H1 (cell line): ENCODE data around the gene SLCO2A1. TPM values are rescaled to one million over a fixed set of nuclear protein-coding genes. Genes with fewer than 3 reads are reported as not detected.

Experiments used
- CTCF ChIA-PET: fragments of 300-600 bp; sonication (Branson Sonifier 250); formaldehyde crosslinking; loops from one replicate; lab custom pipeline; 2021; ENCODE audit not compliant: partially characterized antibody; lab: Charles Lee
- POLR2A ChIA-PET: fragments of 300-600 bp; sonication (Branson Sonifier 250); formaldehyde crosslinking; loops from one replicate; lab custom pipeline; 2021; ENCODE audit warnings: inconsistent platforms; ENCODE audit not compliant: partially characterized antibody; lab: Charles Lee
- DNase-seq, 2 experiments: peaks; one replicate each; pipeline versions ENCODE4 v3.0.0 to v3.0.0-alpha.2; 2010 to 2022; ENCODE audit warnings: low spot score in 2 of 2, low read depth in 1 of 2, mixed read lengths in 1 of 2
- FAIRE-seq: peaks from 2 replicates; lab custom pipeline; 2011; peaks lifted over from hg19 to GRCh38; lab: Jason Lieb, UNC
- H2AFZ ChIP-seq: 2 replicates; pipeline ENCODE4 v1.8.1; 2012; ENCODE audit warnings: low read length, inconsistent platforms
- H2AK5ac ChIP-seq: 2 replicates; pipeline ENCODE4 v1.6.1; 2013; ENCODE audit warnings: low read depth, low read length
- H2BK120ac ChIP-seq: replicated peaks from 2 replicates; pipeline ENCODE3; 2013; ENCODE audit warnings: low read depth, low read length, inconsistent platforms
- H2BK12ac ChIP-seq: 2 replicates; pipeline ENCODE4 v1.6.1; 2013; ENCODE audit warnings: low read depth, low read length
- H2BK15ac ChIP-seq: 2 replicates; pipeline ENCODE4 v1.6.1; 2013; ENCODE audit warnings: low read length
- H2BK20ac ChIP-seq: 2 replicates; pipeline ENCODE4 v1.6.1; 2013; ENCODE audit warnings: low read length
- H2BK5ac ChIP-seq: 2 replicates; pipeline ENCODE4 v1.6.1; 2013; ENCODE audit warnings: low read depth, low read length
- H3K14ac ChIP-seq: 2 replicates; pipeline ENCODE4 v1.6.1; 2013; ENCODE audit warnings: inconsistent platforms; ENCODE audit not compliant: insufficient read length
- H3K18ac ChIP-seq: 2 replicates; pipeline ENCODE4 v1.6.1; 2013; ENCODE audit warnings: low read length; ENCODE audit errors: extremely low read depth
- H3K23ac ChIP-seq: 2 replicates; pipeline ENCODE4 v1.6.1; 2013; ENCODE audit warnings: inconsistent platforms; ENCODE audit not compliant: insufficient read length
- H3K23me2 ChIP-seq: 2 replicates; pipeline ENCODE4 v1.6.1; 2013; ENCODE audit warnings: low read depth, low read length
- H3K27ac ChIP-seq: 2 replicates; pipeline ENCODE4 v1.6.1; 2011; ENCODE audit warnings: low read depth, low read length, inconsistent platforms
- H3K27me3 ChIP-seq, 4 experiments: replicated peaks in 1 of 4; 1 replicate in 1 of 4; 2 replicates in 3 of 4; pipeline versions ENCODE4 v1.6.1 to v1.8.1; 2011 to 2013; ENCODE audit warnings: low read length in 3 of 4, mild to moderate bottlenecking in 3 of 4, inconsistent platforms in 2 of 4, mixed read lengths in 2 of 4, moderate library complexity in 1 of 4; ENCODE audit not compliant: control insufficient read depth in 3 of 4, insufficient read depth in 3 of 4; ENCODE audit errors: extremely low read depth in 1 of 4
- H3K36me3 ChIP-seq, 4 experiments: 2 replicates each; pipeline versions ENCODE4 v1.6.1 to v1.8.1; 2011 to 2013; ENCODE audit warnings: mild to moderate bottlenecking in 4 of 4, low read length in 3 of 4, moderate library complexity in 2 of 4, control low read depth in 1 of 4, inconsistent platforms in 1 of 4; ENCODE audit not compliant: insufficient read depth in 4 of 4, control insufficient read depth in 2 of 4
- H3K4ac ChIP-seq: replicated peaks from 2 replicates; pipeline ENCODE3; 2013; ENCODE audit warnings: low read length, low read depth, mixed read lengths, inconsistent platforms; ENCODE audit not compliant: insufficient read length
- H3K4me1 ChIP-seq, 4 experiments: replicated peaks in 1 of 4; 1 replicate in 1 of 4; 2 replicates in 3 of 4; pipeline versions ENCODE4 v1.6.1 to v1.8.1; 2011 to 2013; ENCODE audit warnings: low read length in 3 of 4, inconsistent platforms in 2 of 4, mixed read lengths in 1 of 4; ENCODE audit not compliant: insufficient read depth in 4 of 4, control insufficient read depth in 3 of 4
- H3K4me2 ChIP-seq, 2 experiments: 2 replicates each; pipeline versions ENCODE4 v1.6.1 to v1.8.1; 2011 to 2013; ENCODE audit warnings: low read depth in 2 of 2, low read length in 2 of 2, control low read depth in 1 of 2, inconsistent platforms in 1 of 2, mild to moderate bottlenecking in 1 of 2; ENCODE audit not compliant: insufficient read depth in 1 of 2
- H3K4me3 ChIP-seq, 4 experiments: fragments of 200-600, 300-600 bp in 1 of 4; sonication (generic), shearing (Covaris generic), sonication (Bioruptor Twin) in 1 of 4; 2 replicates each; pipeline versions ENCODE4 v1.5.1 to v1.8.1; 2011 to 2016; ENCODE audit warnings: low read length in 4 of 4, low read depth in 3 of 4, control low read depth in 2 of 4, inconsistent platforms in 2 of 4, mild to moderate bottlenecking in 2 of 4, mixed read lengths in 1 of 4, moderate library complexity in 1 of 4; ENCODE audit not compliant: insufficient read depth in 2 of 4; ENCODE audit errors: extremely low read depth in 1 of 4
- H3K56ac ChIP-seq: replicated peaks from 2 replicates; pipeline ENCODE3; 2013; ENCODE audit warnings: low read depth, mild to moderate bottlenecking, mixed read lengths, low read length, inconsistent platforms; ENCODE audit not compliant: insufficient read length
- H3K79me1 ChIP-seq: 2 replicates; pipeline ENCODE4 v1.6.1; 2013; ENCODE audit warnings: low read depth, low read length, control low read depth
- H3K79me2 ChIP-seq, 2 experiments: 2 replicates each; pipeline versions ENCODE4 v1.6.1 to v1.8.1; 2012 to 2013; ENCODE audit warnings: low read length in 2 of 2, mild to moderate bottlenecking in 2 of 2, inconsistent platforms in 1 of 2; ENCODE audit not compliant: insufficient read depth in 2 of 2, control insufficient read depth in 1 of 2
- H3K9ac ChIP-seq, 4 experiments: replicated peaks in 1 of 4; 1 replicate in 1 of 4; 2 replicates in 3 of 4; pipeline versions ENCODE4 v1.6.1 to v1.8.1; 2011 to 2013; ENCODE audit warnings: low read depth in 3 of 4, low read length in 3 of 4, control low read depth in 2 of 4, mild to moderate bottlenecking in 2 of 4, moderate library complexity in 2 of 4, inconsistent platforms in 1 of 4; ENCODE audit errors: extremely low read depth in 1 of 4
- H3K9me3 ChIP-seq, 2 experiments: 2 replicates each; pipeline versions ENCODE4 v1.6.1 to v1.8.1; 2012 to 2013; ENCODE audit warnings: mild to moderate bottlenecking in 2 of 2, moderate library complexity in 2 of 2, control low read depth in 1 of 2, inconsistent platforms in 1 of 2, low read depth in 1 of 2, low read length in 1 of 2, mixed read lengths in 1 of 2; ENCODE audit not compliant: insufficient read depth in 2 of 2
- H4K20me1 ChIP-seq, 2 experiments: replicated peaks in 1 of 2; 2 replicates each; pipeline versions ENCODE3 to v1.8.1; 2011 to 2013; ENCODE audit warnings: inconsistent platforms in 2 of 2, low read length in 2 of 2, mild to moderate bottlenecking in 1 of 2; ENCODE audit not compliant: insufficient read depth in 2 of 2, control insufficient read depth in 1 of 2
- H4K5ac ChIP-seq: 2 replicates; pipeline ENCODE4 v1.6.1; 2013; ENCODE audit warnings: low read length, low read depth, mixed read lengths, inconsistent platforms; ENCODE audit not compliant: insufficient read length
- H4K8ac ChIP-seq: 2 replicates; pipeline ENCODE4 v1.8.0; 2013; ENCODE audit warnings: mild to moderate bottlenecking, moderate library complexity, low read length, inconsistent platforms; ENCODE audit not compliant: insufficient read depth; ENCODE audit errors: extremely low read depth
- H4K91ac ChIP-seq: replicated peaks from 2 replicates; pipeline ENCODE3; 2013; ENCODE audit warnings: low read length, mixed read lengths, inconsistent platforms; ENCODE audit not compliant: insufficient read length
- CBX8 ChIP-seq: fragments of 300-800, 300-1000 bp; sonication (generic); IDR thresholded peaks from 2 replicates; pipeline ENCODE4 v1.7.1; 2016; ENCODE audit warnings: low read depth, low read length, borderline replicate concordance
- HDAC6 ChIP-seq: IDR thresholded peaks from one replicate; pipeline ENCODE4 v1.7.1; 2012; ENCODE audit warnings: low read depth, mild to moderate bottlenecking, inconsistent platforms, low read length, moderate library complexity
- KDM4A ChIP-seq: IDR thresholded peaks from one replicate; pipeline ENCODE4 v1.7.1; 2012; ENCODE audit warnings: low read depth, mild to moderate bottlenecking, moderate library complexity, low read length, inconsistent platforms; ENCODE audit not compliant: severe bottlenecking
- MAFK ChIP-seq: IDR thresholded peaks from 2 replicates; pipeline ENCODE4 v1.6.1; 2012; ENCODE audit warnings: low read depth, mild to moderate bottlenecking, improper control_type of control experiment, low read length
- NRF1 ChIP-seq: IDR thresholded peaks from 2 replicates; pipeline ENCODE4 v1.6.1; 2011; ENCODE audit warnings: mild to moderate bottlenecking, low read depth, low read length, improper control_type of control experiment
- RAD21 ChIP-seq, 2 experiments: IDR thresholded peaks in 1 of 2; conservative IDR thresholded peaks in 1 of 2; 2 replicates each; pipeline ENCODE4 v1.6.1; 2011; ENCODE audit warnings: low read depth in 2 of 2, low read length in 2 of 2, improper control_type of control experiment in 1 of 2, inconsistent platforms in 1 of 2, mild to moderate bottlenecking in 1 of 2, moderate library complexity in 1 of 2
- RBBP5 ChIP-seq: IDR thresholded peaks from 2 replicates; pipeline ENCODE4 v1.7.1; 2012; ENCODE audit warnings: low read depth, mild to moderate bottlenecking, inconsistent platforms, low read length, moderate library complexity, borderline replicate concordance
- SAP30 ChIP-seq: fragments of 300-600 bp; sonication (generic); IDR thresholded peaks from 2 replicates; pipeline ENCODE4 v1.7.1; 2012; ENCODE audit warnings: low read length, moderate library complexity, mild to moderate bottlenecking, inconsistent platforms; ENCODE audit not compliant: insufficient read depth, insufficient replicate concordance
- SRF ChIP-seq: IDR thresholded peaks from 2 replicates; pipeline ENCODE4 v1.6.1; 2011; ENCODE audit warnings: mild to moderate bottlenecking, low read depth, low read length, moderate library complexity
- USF2 ChIP-seq: IDR thresholded peaks from 2 replicates; pipeline ENCODE4 v1.6.1; 2011; ENCODE audit warnings: low read length, improper control_type of control experiment
- ZNF274 ChIP-seq: IDR thresholded peaks from 2 replicates; pipeline ENCODE4 v1.7.0; 2012; ENCODE audit warnings: low read length, borderline replicate concordance; ENCODE audit errors: extremely low read depth
- WGBS, 2 experiments: shearing (Covaris generic) in 1 of 2; methylation state at CpG; one replicate each; pipeline versions ENCODE4 v1.1.6 to v1.1.7; 2013 to 2015; ENCODE audit warnings: low lambda C conversion rate in 2 of 2, mixed read lengths in 2 of 2, inconsistent platforms in 1 of 2, low coverage in 1 of 2, missing lambda C conversion rate in 1 of 2; ENCODE audit not compliant: insufficient replicate concordance in 2 of 2, insufficient coverage in 1 of 2, insufficient read length in 1 of 2; ENCODE audit errors: extremely low coverage in 1 of 2, missing lambda C conversion rate in 1 of 2; 5-methylcytosine and 5-hydroxymethylcytosine counted together
- polyA plus RNA-seq, 7 experiments: library from polyadenylated mRNA; depleted of rRNA in 3 of 7; stranded (reverse) in 5 of 7; unstranded in 2 of 7; fragments of >200 nt in 5 of 7; fragments of 200-250 nt in 2 of 7; gene quantifications; 1 replicate in 5 of 7; 2 replicates in 1 of 7; 4 replicates in 1 of 7; pipeline versions ENCODE4 v1.2.1 to v1.2.3, GENCODE V29; 2011 to 2013; ENCODE audit warnings: missing spikeins in 2 of 7, mixed read lengths in 2 of 7
- total RNA-seq: library from RNA; stranded (reverse); fragmentation: NEBNext Ultra II Directional; extraction: Animal tissue kit (Norgen Biotek cat#: 25700); gene quantifications from 2 replicates; pipeline ENCODE4 v1.2.1, GENCODE V29; 2021

The SLCO2A1 gene
- total and polyA plus RNA-seq, 2 of the 8 experiments (the other 6 are each of a cell fraction or from before 2014, with no cell fraction given), result 1.1 to 2.3 TPM

- H2BK12ac ChIP-seq, result no peak overlapping the region
- FAIRE-seq (no peak), DNase-seq (no peak)
- no peak overlapping the region for H2BK20ac ChIP-seq
- no peak overlapping the region for H3K4me3 ChIP-seq
- H2AK5ac ChIP-seq, result no peak overlapping the region
- no peaks in the 10 kb centered on the region for H3K79me2 ChIP-seq
- H3K27me3 ChIP-seq, result no peaks in the 10 kb centered on the region
- H2BK120ac ChIP-seq, result no peak overlapping the region
- CTCF ChIA-PET, result no interaction called here
- no peak overlapping the region for H4K91ac ChIP-seq
- no peak overlapping the region for H3K23ac ChIP-seq
- H4K5ac ChIP-seq, result no peak overlapping the region
- H3K9me3 ChIP-seq, result no peaks in the 10 kb centered on the region
- no peak overlapping the region for H2AFZ ChIP-seq
- H4K20me1 ChIP-seq, result no peaks in the 10 kb centered on the region
- no peaks in the 10 kb centered on the region for H3K36me3 ChIP-seq
- no peak overlapping the region for H3K56ac ChIP-seq
- no peaks in the 10 kb centered on the region for H3K4me1 ChIP-seq
- no peak overlapping the region for H3K4ac ChIP-seq
- no peak overlapping the region for H3K18ac ChIP-seq
- H4K8ac ChIP-seq, result no peak overlapping the region
- H3K23me2 ChIP-seq, result no peaks in the 10 kb centered on the region
- no peak overlapping the region for H3K27ac ChIP-seq
- no peak overlapping the region for H2BK15ac ChIP-seq
- H3K4me2 ChIP-seq, result no peak overlapping the region
- no peak overlapping the region for H3K9ac ChIP-seq
- POLR2A ChIA-PET, result no interaction called here
- H3K79me1 ChIP-seq, result no peaks in the 10 kb centered on the region
- 91% methylated on average over 15 of the region's 15 CpGs; no CpG with 5 or more reads in 1 of the 2 experiments for WGBS, 2 experiments
- no peak overlapping the region for H3K14ac ChIP-seq
- H2BK5ac ChIP-seq, result no peak overlapping the region
- TF ChIP-seq HDAC6 (no peak), KDM4A (no peak), SAP30 (no peak), CBX8 (no peak), MAFK (no peak), NRF1 (no peak), USF2 (no peak), RBBP5 (no peak), ZNF274 (no peak), SRF (no peak), RAD21 (IDR thresholded peaks at IDR 0.05 in 1 of 2, conservative IDR thresholded peaks at IDR 0.05 in 1 of 2; ENCODE audit: low read depth in 2 of 2, low read length in 2 of 2) (no peak)
Measured at GRCh38 chr3:134072881-134073582, 43.3 kb upstream of the SLCO2A1 start.
